ENCODE results near the gene PCED1B. TPM values are rescaled to one million over a fixed set of nuclear protein-coding genes. Genes with fewer than 3 reads are reported as not detected.

Gene PCED1B
- total RNA-seq, 1 experiment from 2014 or later, result 22.8 TPM

- H2AFZ ChIP-seq (ENCODE audit: low read length), result no peak overlapping the region
- DNase-seq, result peak; percentile 73
- H3K79me2 ChIP-seq (ENCODE audit: low read length), result no peaks in the 10 kb centered on the region
- H4K20me1 ChIP-seq (ENCODE audit: insufficient read depth, low read depth, low read length), result no peaks in the 10 kb centered on the region
- H3K4me2 ChIP-seq (ENCODE audit: low read depth, low read length, poor library complexity, severe bottlenecking), result no peak overlapping the region
- no peaks in the 10 kb centered on the region for H3K36me3 ChIP-seq (ENCODE audit: insufficient read depth, low read length)
- H3K9me2 ChIP-seq (replicated peaks; ENCODE audit: insufficient read depth, low read length), result no peaks in the 10 kb centered on the region
- H3K4me1 ChIP-seq (ENCODE audit: low read length), result no peaks in the 10 kb centered on the region
- no peak overlapping the region for H3K4me3 ChIP-seq (ENCODE audit: low read length)
- H3K9me3 ChIP-seq (ENCODE audit: low read length), result no peaks in the 10 kb centered on the region
- H3K9ac ChIP-seq (ENCODE audit: low read length), result no peak overlapping the region
- H3K27me3 ChIP-seq (ENCODE audit: low read length), result no peaks in the 10 kb centered on the region
- no peak overlapping the region for H3K27ac ChIP-seq (ENCODE audit: low read length)
Observed at GRCh38 chr12:47071241-47071852, 8.1 kb upstream of the PCED1B start.

- Histone ChIP-seq H2AFZ (ENCODE audit: low read length) (no peak overlapping the region), H3K9ac (ENCODE audit: low read length) (no peak overlapping the region), H3K9me3 (ENCODE audit: low read length) (no peaks in the 10 kb centered on the region), H3K4me2 (ENCODE audit: low read depth, low read length, poor library complexity, severe bottlenecking) (no peak overlapping the region), H3K9me2 (replicated peaks; ENCODE audit: insufficient read depth, low read length) (no peaks in the 10 kb centered on the region), H3K27me3 (ENCODE audit: low read length) (peaks cover 4% of the 10 kb centered on the region; the same call in 1 of the 2 replicates), H3K79me2 (ENCODE audit: low read length) (no peaks in the 10 kb centered on the region), H3K4me1 (ENCODE audit: low read length) (peaks cover 5% of the 10 kb centered on the region), H3K27ac (ENCODE audit: low read length) (no peak overlapping the region), H4K20me1 (ENCODE audit: insufficient read depth, low read depth, low read length) (no peaks in the 10 kb centered on the region), H3K4me3 (ENCODE audit: low read length) (no peak overlapping the region), H3K36me3 (ENCODE audit: insufficient read depth, low read length) (no peaks in the 10 kb centered on the region)
- no peak for DNase-seq
Observed at GRCh38 chr12:47073951-47074350, 5.5 kb upstream of the PCED1B start.

GRCh38 chr12:47074757-47075156 lies 4.7 kb upstream of the PCED1B start:
- no peak overlapping the region for H2AFZ ChIP-seq (ENCODE audit: low read length)
- no peaks in the 10 kb centered on the region for H3K9me3 ChIP-seq (ENCODE audit: low read length)
- H3K4me1 ChIP-seq (ENCODE audit: low read length), result peaks cover 9% of the 10 kb centered on the region
- no peaks in the 10 kb centered on the region for H3K36me3 ChIP-seq (ENCODE audit: insufficient read depth, low read length)
- no peak overlapping the region for H3K27ac ChIP-seq (ENCODE audit: low read length)
- DNase-seq, result no peak
- H3K27me3 ChIP-seq (ENCODE audit: low read length), result peaks cover 4% of the 10 kb centered on the region; the same call in 1 of the 2 replicates
- H3K9me2 ChIP-seq (replicated peaks; ENCODE audit: insufficient read depth, low read length), result no peaks in the 10 kb centered on the region
- H3K4me3 ChIP-seq (ENCODE audit: low read length), result no peak overlapping the region
- no peak overlapping the region for H3K4me2 ChIP-seq (ENCODE audit: low read depth, low read length, poor library complexity, severe bottlenecking)
- no peak overlapping the region for H3K9ac ChIP-seq (ENCODE audit: low read length)
- no peaks in the 10 kb centered on the region for H3K79me2 ChIP-seq (ENCODE audit: low read length)
- H4K20me1 ChIP-seq (ENCODE audit: insufficient read depth, low read depth, low read length), result no peaks in the 10 kb centered on the region

GRCh38 chr12:47075192-47076084 lies 4.0 kb upstream of the PCED1B start:
- Histone ChIP-seq H3K9ac (ENCODE audit: low read length) (no peak overlapping the region), H3K4me2 (ENCODE audit: low read depth, low read length, poor library complexity, severe bottlenecking) (no peak overlapping the region), H3K4me1 (ENCODE audit: low read length) (peaks cover 15% of the 10 kb centered on the region), H3K27ac (ENCODE audit: low read length) (no peak overlapping the region), H3K4me3 (ENCODE audit: low read length) (no peak overlapping the region), H3K9me2 (replicated peaks; ENCODE audit: insufficient read depth, low read length) (no peaks in the 10 kb centered on the region), H2AFZ (ENCODE audit: low read length) (no peak overlapping the region), H3K27me3 (ENCODE audit: low read length) (peaks cover 4% of the 10 kb centered on the region; the same call in 1 of the 2 replicates), H3K9me3 (ENCODE audit: low read length) (no peaks in the 10 kb centered on the region), H4K20me1 (ENCODE audit: insufficient read depth, low read depth, low read length) (no peaks in the 10 kb centered on the region), H3K36me3 (ENCODE audit: insufficient read depth, low read length) (no peaks in the 10 kb centered on the region), H3K79me2 (ENCODE audit: low read length) (no peaks in the 10 kb centered on the region)
- no peak for DNase-seq

- Histone ChIP-seq H3K27ac (ENCODE audit: low read length) (no peak overlapping the region), H3K4me3 (ENCODE audit: low read length) (no peak overlapping the region)
Observed at GRCh38 chr12:47077206-47078085, 2.0 kb upstream of the PCED1B start.

GRCh38 chr12:47078086-47078395 lies 1.4 kb upstream of the PCED1B start:
- H3K4me1 ChIP-seq (ENCODE audit: low read length), result peaks cover 33% of the 10 kb centered on the region
- H3K27ac ChIP-seq (ENCODE audit: low read length), result no peak overlapping the region
- no peaks in the 10 kb centered on the region for H3K79me2 ChIP-seq (ENCODE audit: low read length)
- H3K27me3 ChIP-seq (ENCODE audit: low read length), result peaks cover 4% of the 10 kb centered on the region; the same call in 1 of the 2 replicates
- H3K4me2 ChIP-seq (ENCODE audit: low read depth, low read length, poor library complexity, severe bottlenecking), result no peak overlapping the region
- no peaks in the 10 kb centered on the region for H4K20me1 ChIP-seq (ENCODE audit: insufficient read depth, low read depth, low read length)
- no peaks in the 10 kb centered on the region for H3K9me3 ChIP-seq (ENCODE audit: low read length)
- no peaks in the 10 kb centered on the region for H3K36me3 ChIP-seq (ENCODE audit: insufficient read depth, low read length)
- no peaks in the 10 kb centered on the region for H3K9me2 ChIP-seq (replicated peaks; ENCODE audit: insufficient read depth, low read length)
- no peak overlapping the region for H2AFZ ChIP-seq (ENCODE audit: low read length)
- H3K4me3 ChIP-seq (ENCODE audit: low read length), result no peak overlapping the region
- DNase-seq, result no peak
- no peak overlapping the region for H3K9ac ChIP-seq (ENCODE audit: low read length)

More at GRCh38 chr12:47077206-47078085, 2.0 kb upstream of the PCED1B start:
- Histone ChIP-seq H3K27me3 (ENCODE audit: low read length) (peaks cover 4% of the 10 kb centered on the region; the same call in 1 of the 2 replicates), H3K79me2 (ENCODE audit: low read length) (no peaks in the 10 kb centered on the region), H3K9me2 (replicated peaks; ENCODE audit: insufficient read depth, low read length) (no peaks in the 10 kb centered on the region), H4K20me1 (ENCODE audit: insufficient read depth, low read depth, low read length) (no peaks in the 10 kb centered on the region), H3K4me2 (ENCODE audit: low read depth, low read length, poor library complexity, severe bottlenecking) (no peak overlapping the region), H3K36me3 (ENCODE audit: insufficient read depth, low read length) (no peaks in the 10 kb centered on the region), H3K9me3 (ENCODE audit: low read length) (no peaks in the 10 kb centered on the region), H3K9ac (ENCODE audit: low read length) (no peak overlapping the region), H3K4me1 (ENCODE audit: low read length) (peaks cover 33% of the 10 kb centered on the region), H2AFZ (ENCODE audit: low read length) (no peak overlapping the region)
- DNase-seq, result no peak

- Histone ChIP-seq H3K9me3 (ENCODE audit: low read length) (no peaks in the 10 kb centered on the region), H4K20me1 (ENCODE audit: insufficient read depth, low read depth, low read length) (no peaks in the 10 kb centered on the region), H3K9ac (ENCODE audit: low read length) (peak overlapping the region; percentile 71), H3K4me2 (ENCODE audit: low read depth, low read length, poor library complexity, severe bottlenecking) (peak overlapping the region; percentile 97), H3K9me2 (replicated peaks; ENCODE audit: insufficient read depth, low read length) (no peaks in the 10 kb centered on the region), H3K79me2 (ENCODE audit: low read length) (no peaks in the 10 kb centered on the region), H2AFZ (ENCODE audit: low read length) (peak overlapping the region; percentile 77), H3K4me3 (ENCODE audit: low read length) (peak overlapping the region; percentile 82), H3K27ac (ENCODE audit: low read length) (no peak overlapping the region), H3K4me1 (ENCODE audit: low read length) (peaks cover 33% of the 10 kb centered on the region), H3K27me3 (ENCODE audit: low read length) (peaks cover 4% of the 10 kb centered on the region; the same call in 1 of the 2 replicates), H3K36me3 (ENCODE audit: insufficient read depth, low read length) (no peaks in the 10 kb centered on the region)
- DNase-seq, result no peak
Observed at GRCh38 chr12:47078733-47079467, 521 bp upstream of the PCED1B start.
